Activated CD4-positive, alpha-beta T cell treated with anti-CD3 and anti-CD28 coated beads, Interleukin-2, amount 50 U/mL, for 4 hours (primary cell): ENCODE measurements around the gene NFYA.
"Not testable (repeated sequence)": the region's sequence is repeated elsewhere in the genome, so short reads cannot be mapped to it uniquely, and the experiment has no call there.

Experiments used
- DNase-seq, 2 experiments: peaks; one replicate each; pipeline ENCODE4 v3.0.0-alpha.2; 2020

Gene NFYA

DNA sequence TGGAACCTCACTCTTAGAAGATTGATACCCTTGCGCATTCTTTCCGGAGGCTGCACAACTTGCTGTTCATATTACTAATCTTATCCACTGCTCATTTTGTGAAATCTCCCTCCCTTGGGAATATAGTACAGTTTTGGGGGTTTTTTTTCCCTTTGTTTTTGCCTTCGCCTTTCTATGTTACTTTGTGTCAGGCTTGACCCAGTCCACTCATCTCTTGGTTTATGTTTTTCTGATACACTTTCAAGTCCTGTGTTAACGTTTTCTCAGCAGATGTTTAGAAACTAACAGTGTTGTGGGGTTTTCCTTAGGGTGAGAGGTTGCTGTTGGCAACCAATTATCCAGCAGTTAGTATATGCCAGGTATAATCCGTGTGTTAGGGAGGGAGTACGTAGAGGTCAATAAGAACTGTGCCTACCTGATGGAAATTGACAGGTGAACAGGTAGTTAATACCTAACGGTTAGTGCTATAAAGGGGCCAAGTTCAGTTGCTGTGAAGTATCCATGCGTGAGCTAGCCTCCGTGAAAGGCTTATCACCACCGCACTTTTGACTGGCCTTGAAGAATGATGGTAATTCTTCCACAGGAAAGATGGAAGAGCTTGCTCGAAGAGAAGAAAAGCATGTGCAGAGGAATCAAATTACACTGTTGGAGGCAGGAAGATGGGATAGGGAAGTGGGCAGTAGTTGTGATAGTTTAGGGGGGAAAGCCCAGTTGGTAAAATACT is 1.4 kb downstream of the NFYA start:
- DNase-seq = no peak

GRCh38 chr6:41074692-41075436 is 2.1 kb downstream of the NFYA start:
- DNase-seq = no peak

GRCh38 chr6:41075651-41076626 is 3.2 kb downstream of the NFYA start:
- DNase-seq = no peak

GRCh38 chr6:41077536-41077935 is 4.8 kb downstream of the NFYA start:
- no peak for DNase-seq

- no peak for DNase-seq
Measured at GRCh38 chr6:41078101-41078500, 5.3 kb downstream of the NFYA start.

DNA sequence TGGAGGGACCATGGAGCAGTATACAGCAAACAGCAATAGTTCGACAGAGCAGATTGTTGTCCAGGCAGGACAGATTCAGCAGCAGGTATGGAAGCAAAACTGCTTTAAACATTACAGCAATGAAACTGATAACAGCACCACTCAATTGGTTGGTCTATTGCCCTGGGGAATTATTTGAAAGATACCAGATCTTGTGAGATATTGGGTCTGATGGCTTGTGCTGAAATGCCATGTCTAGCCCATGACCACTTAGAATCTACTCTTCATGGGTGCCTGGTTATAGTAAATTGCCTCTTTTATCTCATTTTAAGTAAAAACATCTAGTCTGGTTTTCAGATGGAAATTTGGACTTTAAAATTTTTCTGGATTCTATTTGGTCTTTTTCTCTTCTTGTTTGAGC is 6.3 kb downstream of the NFYA start:
- no peak for DNase-seq

DNA sequence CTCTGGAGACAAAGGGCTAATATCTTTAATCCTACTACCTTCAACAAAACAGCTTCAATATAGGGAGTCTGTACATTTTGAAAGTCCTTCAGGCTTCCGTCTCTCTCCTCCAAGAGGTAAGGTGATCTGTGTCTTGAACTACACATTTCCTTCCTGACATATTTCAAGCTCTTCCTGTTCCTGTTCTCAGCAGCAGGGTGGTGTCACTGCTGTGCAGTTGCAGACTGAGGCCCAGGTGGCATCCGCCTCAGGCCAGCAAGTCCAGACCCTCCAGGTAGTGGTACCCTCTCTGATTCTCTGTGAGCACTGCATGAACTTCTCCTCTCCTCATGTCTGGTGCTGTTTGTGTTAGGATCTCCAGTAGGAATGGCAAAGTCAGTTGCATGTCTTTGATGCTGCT is 7.8 kb downstream of the NFYA start:
- DNase-seq = no peak

GRCh38 chr6:41083072-41083471 is 10.3 kb downstream of the NFYA start:
- no peak for DNase-seq

GRCh38 chr6:41085182-41085581 is 12.4 kb downstream of the NFYA start:
- DNase-seq = no peak

DNA sequence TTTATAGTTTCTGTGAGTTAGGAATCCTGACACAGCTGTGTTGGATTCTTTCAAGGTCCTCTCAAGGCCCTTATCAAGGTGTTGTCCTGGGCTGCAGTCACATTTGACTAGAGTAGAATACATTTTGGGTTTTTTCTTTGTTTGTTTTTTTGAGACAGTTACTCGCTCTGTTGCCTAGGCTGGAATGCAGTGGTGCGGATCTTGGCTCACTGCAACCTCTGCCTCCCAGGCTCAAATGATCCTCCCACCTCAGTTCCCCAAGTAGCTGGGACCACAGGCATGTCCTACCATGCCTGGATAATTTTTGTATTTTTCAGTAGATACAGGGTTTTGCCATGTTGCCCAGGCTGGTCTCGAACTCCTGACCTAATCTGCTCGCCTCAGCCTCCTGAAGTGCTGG is 15.7 kb downstream of the NFYA start:
- no peak for DNase-seq

DNA sequence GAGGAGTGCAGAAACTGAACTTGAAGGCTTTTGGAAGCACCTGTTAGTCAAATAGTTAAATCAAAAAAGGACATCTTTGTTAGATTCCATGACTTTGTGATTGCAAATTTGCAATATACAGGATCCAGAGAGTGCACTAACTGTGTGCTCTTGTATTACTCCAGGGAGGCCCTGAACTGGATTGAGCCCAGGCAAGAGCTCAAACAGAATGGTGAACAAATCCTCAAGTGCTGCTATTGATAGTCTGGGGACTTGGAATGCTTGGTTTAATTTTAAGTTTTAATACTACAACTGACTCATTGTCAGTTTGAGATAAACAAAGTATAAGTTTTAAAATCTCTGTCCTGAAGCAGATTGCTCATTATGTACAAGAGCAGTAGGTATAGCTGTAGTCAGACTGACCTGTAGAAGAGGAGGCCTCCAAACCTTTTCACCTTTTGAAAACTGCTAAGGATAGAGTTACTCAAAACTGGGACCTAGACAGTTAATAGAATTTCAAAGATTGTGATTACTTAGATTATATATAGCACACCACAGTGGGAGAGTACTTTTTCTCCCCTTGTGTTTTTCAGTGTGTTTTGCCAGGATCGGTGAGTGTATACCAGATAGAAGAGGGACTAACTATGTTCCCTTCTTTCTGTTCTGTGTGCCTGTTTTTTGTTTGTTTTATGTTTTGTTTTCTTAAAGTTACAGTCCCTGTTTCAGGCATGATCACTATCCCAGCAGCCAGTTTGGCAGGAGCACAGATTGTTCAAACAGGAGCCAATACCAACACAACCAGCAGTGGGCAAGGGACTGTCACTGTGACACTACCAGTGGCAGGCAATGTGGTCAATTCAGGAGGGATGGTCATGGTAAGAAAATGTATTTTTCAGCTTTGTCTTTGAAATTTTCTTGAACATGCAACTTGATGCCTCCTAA is 18.3 kb downstream of the NFYA start:
- no peak for DNase-seq

- DNase-seq = no peak
Measured at GRCh38 chr6:41092421-41093140, 19.8 kb downstream of the NFYA start.

- no peak for DNase-seq
Measured at GRCh38 chr6:41093729-41094128, 21.0 kb downstream of the NFYA start.

GRCh38 chr6:41097467-41098090 is 24.8 kb downstream of the NFYA start:
- DNase-seq = no peak

DNA sequence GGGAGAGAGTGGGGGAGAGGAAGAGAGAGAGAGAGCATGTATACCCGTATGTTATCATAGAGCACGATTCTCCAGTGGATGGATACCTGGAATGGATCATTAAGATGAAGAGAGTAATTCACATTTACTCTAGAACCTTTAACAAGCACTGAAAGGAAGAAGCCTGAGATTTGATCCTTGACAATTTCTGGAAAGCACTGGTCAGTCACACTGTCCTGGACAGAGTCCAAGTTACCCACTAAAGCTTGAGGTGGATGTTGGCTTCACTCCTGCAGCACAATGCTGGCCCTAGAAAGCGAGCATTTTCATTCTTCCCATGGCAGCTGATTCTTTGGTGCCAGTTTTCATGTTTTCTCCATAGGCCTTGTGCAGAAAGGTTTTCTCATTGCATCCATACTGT is 25.6 kb downstream of the NFYA start:
- no peak for DNase-seq

DNA sequence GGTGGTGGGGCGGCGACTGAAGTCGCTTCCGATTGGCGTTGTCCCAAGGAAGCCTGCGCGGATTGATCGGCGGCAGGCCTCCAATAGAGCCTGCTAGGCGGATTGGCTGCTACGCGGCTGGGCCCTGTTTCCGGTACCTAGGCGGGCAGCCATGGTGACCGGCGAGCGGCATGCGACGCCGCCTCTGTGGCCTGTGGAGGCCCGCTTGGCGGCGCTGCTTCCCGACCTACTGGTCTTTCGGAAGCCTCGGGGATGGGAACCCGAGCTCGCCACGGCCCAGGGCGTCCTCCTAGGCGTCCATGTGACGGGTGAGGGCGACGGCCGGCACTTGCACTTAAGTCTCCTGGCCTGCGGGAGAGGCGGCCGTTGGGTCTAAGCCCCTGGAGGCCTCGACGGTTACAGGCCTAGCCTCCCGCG is 28.1 kb downstream of the NFYA start:
- DNase-seq = peak; percentile 5 to 11

DNA sequence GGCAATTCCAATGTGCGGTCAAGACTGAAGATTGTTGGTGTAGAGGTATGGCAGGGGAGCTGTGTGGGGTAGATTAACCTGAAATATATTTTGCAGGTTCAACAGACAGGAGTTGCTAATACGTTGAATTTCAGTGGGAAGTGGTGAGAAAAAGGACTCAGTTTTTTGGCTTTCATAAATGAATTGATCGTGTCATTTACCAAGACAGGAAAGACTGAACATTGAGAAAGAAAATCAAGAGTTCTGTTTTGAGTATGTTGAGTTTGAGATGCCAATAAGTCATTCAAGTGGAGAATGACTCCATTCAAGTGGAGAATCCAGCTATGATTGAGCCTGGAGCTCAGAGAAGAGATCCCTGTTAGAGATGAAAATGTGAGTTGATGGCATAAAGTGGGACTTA is 31.1 kb downstream of the NFYA start:
- DNase-seq = no peak

DNA sequence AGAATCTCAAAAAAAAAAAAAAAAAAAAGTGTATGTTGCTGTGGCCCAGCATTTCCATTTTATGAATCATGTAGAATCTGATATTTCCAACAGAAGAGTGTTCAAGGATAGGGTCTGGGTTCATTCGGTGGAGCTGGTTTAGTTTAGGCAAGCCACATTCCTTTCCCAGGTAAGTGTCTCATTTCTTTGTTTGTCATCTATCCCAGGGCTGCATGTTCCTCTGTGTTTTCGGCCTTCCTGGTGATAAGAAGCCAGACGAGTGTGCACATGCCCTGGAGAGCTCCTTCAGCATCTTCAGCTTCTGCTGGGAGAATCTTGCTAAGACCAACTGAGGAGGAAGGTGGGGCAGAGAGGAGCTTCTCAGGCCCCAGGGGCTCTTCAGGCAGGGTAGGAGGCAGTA is 38.2 kb downstream of the NFYA start:
- no peak for DNase-seq

GRCh38 chr6:41115027-41115426 is 42.3 kb downstream of the NFYA start:
- DNase-seq = not testable (repeated sequence)

GRCh38 chr6:41119508-41119907 is 46.7 kb downstream of the NFYA start:
- DNase-seq = no peak

DNA sequence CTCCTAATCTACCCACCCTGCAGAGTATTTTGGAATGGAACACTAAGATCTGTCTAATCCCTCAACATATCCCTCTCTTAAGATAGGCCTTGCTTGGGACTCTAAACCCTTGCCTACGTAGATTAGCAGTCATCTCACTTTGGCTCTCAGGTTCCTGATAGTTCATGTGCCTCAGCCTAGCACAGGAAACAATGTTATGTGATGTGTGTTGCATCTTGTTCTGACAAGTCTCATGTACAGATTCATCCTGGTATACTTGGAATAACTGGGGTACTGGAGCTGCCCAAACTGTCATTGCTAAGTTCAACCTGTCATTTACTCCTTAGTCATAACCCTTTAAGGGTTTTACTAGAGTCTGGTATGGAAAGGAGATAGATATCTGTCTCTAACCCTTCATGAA is 47.3 kb downstream of the NFYA start:
- no peak for DNase-seq
